Neural progenitor cell (in vitro differentiated cells): ENCODE data around the gene ANXA1. TPM values are rescaled to one million over a fixed set of nuclear protein-coding genes. Genes with fewer than 3 reads are reported as not detected.
"Not testable (repeated sequence)": the region's sequence is repeated elsewhere in the genome, so short reads cannot be mapped to it uniquely, and the experiment has no call there.

ENCODE experiments used
- DNase-seq: peaks from one replicate; pipeline ENCODE4 v3.0.0-alpha.2; 2016; ENCODE audit warnings: low spot score
- H2AFZ ChIP-seq: fragments of 200-600 bp; sonication (generic); replicated peaks from 2 replicates; pipeline ENCODE4 v1.6.1; 2016; ENCODE audit warnings: antibody characterized with exemption
- H3F3A ChIP-seq: fragments of 200-600 bp; sonication (generic); 2 replicates; pipeline ENCODE4 v1.6.1; 2016; ENCODE audit warnings: antibody characterized with exemption, low read depth
- H3K27ac ChIP-seq: fragments of 200-600 bp; sonication (generic); 2 replicates; pipeline ENCODE4 v1.5.1; 2016; ENCODE audit warnings: mild to moderate bottlenecking
- H3K27me3 ChIP-seq: fragments of 200-600 bp; sonication (generic); 2 replicates; pipeline ENCODE4 v1.6.1; 2016; ENCODE audit warnings: mild to moderate bottlenecking, moderate library complexity
- H3K36me3 ChIP-seq: fragments of 200-600 bp; sonication (generic); 2 replicates; pipeline ENCODE4 v1.5.1; 2016
- H3K4me1 ChIP-seq: fragments of 200-600 bp; sonication (generic); 2 replicates; pipeline ENCODE4 v1.6.1; 2016; ENCODE audit warnings: mixed run types
- H3K4me2 ChIP-seq: fragments of 200-600 bp; sonication (generic); 2 replicates; pipeline ENCODE4 v1.6.1; 2016
- H3K4me3 ChIP-seq: fragments of 200-600 bp; sonication (generic); 2 replicates; pipeline ENCODE4 v1.5.1; 2016
- H3K79me2 ChIP-seq: fragments of 200-600 bp; sonication (generic); 2 replicates; pipeline ENCODE4 v1.6.1; 2016; ENCODE audit warnings: low read depth
- H3K9ac ChIP-seq: fragments of 200-600 bp; sonication (generic); 2 replicates; pipeline ENCODE4 v1.6.1; 2016
- H3K9me3 ChIP-seq: fragments of 200-600 bp; sonication (generic); 2 replicates; pipeline ENCODE4 v1.5.1; 2016; ENCODE audit warnings: low read depth
- H4K20me1 ChIP-seq: fragments of 200-600 bp; sonication (generic); 2 replicates; pipeline ENCODE4 v1.6.1; 2016; ENCODE audit warnings: low read depth
- H3K27ac Mint-ChIP-seq: 3 replicates; pipeline ENCODE4 v1.8.0; 2021; ENCODE audit warnings: mixed read lengths
- H3K27me3 Mint-ChIP-seq: 2 replicates; pipeline ENCODE4 v1.8.0; 2022; ENCODE audit warnings: low read depth, mild to moderate bottlenecking, inconsistent platforms, moderate library complexity, mixed read lengths; ENCODE audit not compliant: insufficient read depth
- H3K36me3 Mint-ChIP-seq: 3 replicates; pipeline ENCODE4 v1.8.0; 2021; ENCODE audit warnings: mixed read lengths
- H3K4me1 Mint-ChIP-seq: 3 replicates; pipeline ENCODE4 v1.8.0; 2021; ENCODE audit warnings: mixed read lengths
- H3K4me3 Mint-ChIP-seq: 3 replicates; pipeline ENCODE4 v1.8.0; 2021; ENCODE audit warnings: mild to moderate bottlenecking, moderate library complexity, mixed read lengths
- H3K9me3 Mint-ChIP-seq: 3 replicates; pipeline ENCODE4 v1.8.0; 2020; ENCODE audit warnings: mixed read lengths
- CTCF ChIP-seq: fragments of 200-600 bp; sonication (generic); IDR thresholded peaks from 2 replicates; pipeline ENCODE4 v1.5.1; 2017; ENCODE audit warnings: antibody characterized with exemption, mild to moderate bottlenecking
- EZH2 ChIP-seq: fragments of 200-600 bp; sonication (generic); IDR thresholded peaks from 2 replicates; pipeline ENCODE4 v1.6.1; 2017; ENCODE audit warnings: antibody characterized with exemption, mild to moderate bottlenecking, moderate library complexity
- EZH2phosphoT487 ChIP-seq: fragments of 200-600 bp; sonication (generic); IDR thresholded peaks from 2 replicates; pipeline ENCODE4 v1.6.1; 2017; ENCODE audit warnings: antibody characterized with exemption
- total RNA-seq: library from RNA; depleted of rRNA; stranded (reverse); fragments of >200 nt; gene quantifications from 2 replicates; pipeline ENCODE4 v1.2.3, GENCODE V29; 2015; ENCODE audit warnings: low replicate concordance

Gene ANXA1
- total RNA-seq, 1 donor from 2014 or later: 0.47 TPM

GRCh38 chr9:73183428-73183827 lies 31.8 kb downstream of the ANXA1 start:
- DNase-seq: no peak
- Histone ChIP-seq H3K27ac (no peak overlapping the region), H2AFZ (no peak overlapping the region), H3K36me3 (no peaks in the 10 kb centered on the region), H3K4me3 (no peak overlapping the region), H3K9me3 (no peaks in the 10 kb centered on the region), H3K79me2 (no peaks in the 10 kb centered on the region), H3K4me1 (peaks cover 14% of the 10 kb centered on the region), H3F3A (no peaks in the 10 kb centered on the region), H3K27me3 (no peaks in the 10 kb centered on the region), H4K20me1 (no peaks in the 10 kb centered on the region), H3K9ac (no peak overlapping the region), H3K4me2 (no peak overlapping the region)
- TF ChIP-seq CTCF (no peak), EZH2 (no peak), EZH2phosphoT487 (no peak)
- no peaks in the 10 kb centered on the region for H3K36me3 Mint-ChIP-seq
- peaks cover 13% of the 10 kb centered on the region for H3K4me1 Mint-ChIP-seq
- peaks cover 19% of the 10 kb centered on the region for H3K9me3 Mint-ChIP-seq
- no peak overlapping the region for H3K27ac Mint-ChIP-seq
- H3K27me3 Mint-ChIP-seq: no peaks in the 10 kb centered on the region
- no peak overlapping the region for H3K4me3 Mint-ChIP-seq

DNA sequence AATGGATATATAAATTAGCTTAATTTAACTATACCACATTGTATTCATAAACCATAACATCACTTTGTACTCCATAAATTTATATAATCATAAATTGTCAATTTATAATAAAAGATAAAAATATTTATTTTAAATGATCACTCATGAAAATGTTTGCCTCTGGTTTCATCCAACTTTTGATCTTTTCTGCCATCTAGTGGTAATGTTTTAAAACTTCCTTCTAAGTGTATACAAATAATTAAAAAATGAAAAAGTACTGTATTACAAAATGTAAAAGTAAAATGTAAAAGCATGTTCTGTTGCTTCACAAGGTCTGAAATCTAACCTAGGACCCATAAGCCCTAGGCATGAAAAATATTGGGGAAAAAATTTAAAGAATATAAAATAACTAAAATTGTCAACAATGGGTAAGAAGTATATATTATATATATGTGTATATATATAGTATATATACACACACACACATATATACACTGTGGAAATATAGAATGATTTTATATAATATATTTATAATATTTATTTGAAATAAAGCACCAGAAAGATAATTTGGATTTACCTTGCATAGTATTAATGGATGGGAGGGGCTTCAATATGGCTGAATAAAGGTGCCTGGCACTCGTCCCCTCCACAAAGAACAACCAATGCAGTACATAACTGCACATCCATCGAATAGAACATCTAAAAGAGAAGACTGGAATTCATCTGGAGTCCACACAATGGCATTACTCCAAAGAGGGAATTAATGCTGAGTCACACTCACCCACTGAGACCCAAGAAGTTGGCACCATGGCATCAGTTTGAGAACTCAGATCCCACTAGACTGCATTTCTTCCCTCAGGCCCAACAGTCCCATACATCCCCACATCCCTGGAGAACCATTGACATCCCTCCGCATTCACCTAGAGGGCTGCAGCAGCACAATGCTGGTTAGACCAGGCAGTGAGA lies 32.5 kb downstream of the ANXA1 start:
- no peaks in the 10 kb centered on the region for H4K20me1 ChIP-seq
- no peak overlapping the region for H3K4me2 ChIP-seq
- no peak overlapping the region for H3K4me3 Mint-ChIP-seq
- H3K27ac ChIP-seq: no peak overlapping the region
- H3K4me1 Mint-ChIP-seq: peaks cover 10% of the 10 kb centered on the region
- H3K4me3 ChIP-seq: no peak overlapping the region
- peak; percentile 32 for DNase-seq
- H3K9ac ChIP-seq: no peak overlapping the region
- no peaks in the 10 kb centered on the region for H3K79me2 ChIP-seq
- no peak overlapping the region for H2AFZ ChIP-seq
- peaks cover 24% of the 10 kb centered on the region for H3K9me3 Mint-ChIP-seq
- peak; percentile 77 for TF ChIP-seq CTCF
- no peak for TF ChIP-seq EZH2phosphoT487
- TF ChIP-seq EZH2: no peak
- no peaks in the 10 kb centered on the region for H3K27me3 ChIP-seq
- no peaks in the 10 kb centered on the region for H3K27me3 Mint-ChIP-seq
- H3K4me1 ChIP-seq: peaks cover 8% of the 10 kb centered on the region
- no peaks in the 10 kb centered on the region for H3K36me3 Mint-ChIP-seq
- no peaks in the 10 kb centered on the region for H3K36me3 ChIP-seq
- no peak overlapping the region for H3K27ac Mint-ChIP-seq
- no peaks in the 10 kb centered on the region for H3F3A ChIP-seq
- no peaks in the 10 kb centered on the region for H3K9me3 ChIP-seq

DNA sequence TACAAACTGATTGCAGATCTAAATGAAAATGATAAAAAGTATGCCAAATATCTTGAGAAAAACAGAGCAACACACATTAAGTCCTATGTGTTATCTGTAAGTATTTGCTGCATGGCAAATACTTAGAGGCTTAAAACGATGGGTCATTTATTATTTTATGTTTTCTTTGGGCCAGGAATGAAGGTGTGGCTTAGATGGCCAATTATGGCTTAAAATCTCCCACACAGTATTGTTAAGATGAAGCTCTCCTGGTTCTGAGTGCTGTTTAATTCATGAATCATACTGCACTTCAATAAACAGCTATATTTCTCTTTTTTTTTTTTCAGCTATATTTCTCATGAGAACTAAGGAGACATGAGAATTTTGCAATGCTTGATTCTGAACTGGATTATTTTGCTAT lies 39.4 kb downstream of the ANXA1 start:
- not testable (repeated sequence) for H3K4me3 Mint-ChIP-seq, H3F3A ChIP-seq, H3K4me2 ChIP-seq, H3K4me1 ChIP-seq, H3K27ac ChIP-seq, H3K36me3 ChIP-seq, DNase-seq, H3K27ac Mint-ChIP-seq, H3K9ac ChIP-seq, H3K9me3 ChIP-seq, H3K27me3 ChIP-seq, H2AFZ ChIP-seq, H4K20me1 ChIP-seq, H3K4me3 ChIP-seq, H3K4me1 Mint-ChIP-seq, H3K27me3 Mint-ChIP-seq, H3K36me3 Mint-ChIP-seq, H3K79me2 ChIP-seq
- H3K9me3 Mint-ChIP-seq: peaks cover 20% of the 10 kb centered on the region

GRCh38 chr9:73194284-73194683 lies 42.6 kb downstream of the ANXA1 start:
- Mint-ChIP-seq H3K27me3 (no peaks in the 10 kb centered on the region), H3K27ac (no peak overlapping the region), H3K4me1 (no peaks in the 10 kb centered on the region), H3K9me3 (peaks cover 4% of the 10 kb centered on the region), H3K4me3 (no peak overlapping the region), H3K36me3 (no peaks in the 10 kb centered on the region)
- Histone ChIP-seq H3K36me3 (peaks cover 3% of the 10 kb centered on the region), H3K4me1 (no peaks in the 10 kb centered on the region), H3K4me2 (no peak overlapping the region), H3K27me3 (no peaks in the 10 kb centered on the region), H2AFZ (no peak overlapping the region), H3K9me3 (peaks cover 5% of the 10 kb centered on the region), H3F3A (no peaks in the 10 kb centered on the region), H3K27ac (no peak overlapping the region), H3K9ac (no peak overlapping the region), H3K79me2 (no peaks in the 10 kb centered on the region), H3K4me3 (no peak overlapping the region), H4K20me1 (no peaks in the 10 kb centered on the region)
- TF ChIP-seq EZH2 (no peak), EZH2phosphoT487 (no peak), CTCF (no peak)
- DNase-seq: no peak
